GM21367 (cell line): Measurements from ENCODE around the gene CDCA8.

Experiments used
- ATAC-seq: cut with Tn5 transposase; IDR thresholded peaks from one replicate; pipeline ENCODE4 v1.9.1; 2021; ENCODE audit not compliant: unreplicated experiment

The CDCA8 gene

GRCh38 chr1:37692078-37692833 lies at the start of gene CDCA8:
Gene CDCA8 (plus strand): TSS chr1:37692516. CDS start chr1:37692691, 175 bp downstream.
- ATAC-seq, result peak; percentile 59

- ATAC-seq, result no peak
These were observed 45.0 kb upstream of the CDCA8 start for GRCh38 chr1:37647281-37647680.

GRCh38 chr1:37650173-37650572 lies 42.1 kb upstream of the CDCA8 start:
- no peak for ATAC-seq

- no peak for ATAC-seq
These were observed 41.6 kb upstream of the CDCA8 start for GRCh38 chr1:37650721-37651120.

- ATAC-seq, result no peak
These were observed 40.5 kb upstream of the CDCA8 start for GRCh38 chr1:37651803-37652202.

- no peak for ATAC-seq
These were observed 39.3 kb upstream of the CDCA8 start for GRCh38 chr1:37652976-37653375.

- no peak for ATAC-seq
These were observed 38.4 kb upstream of the CDCA8 start for GRCh38 chr1:37653906-37654305.

GRCh38 chr1:37655274-37655673 lies 37.0 kb upstream of the CDCA8 start:
- ATAC-seq, result no peak

GRCh38 chr1:37656026-37656425 lies 36.3 kb upstream of the CDCA8 start:
- no peak for ATAC-seq

- ATAC-seq, result no peak
These were observed 35.4 kb upstream of the CDCA8 start for GRCh38 chr1:37656881-37657280.

GRCh38 chr1:37657620-37658412 lies 34.5 kb upstream of the CDCA8 start:
- ATAC-seq, result no peak

- no peak for ATAC-seq
These were observed 33.8 kb upstream of the CDCA8 start for GRCh38 chr1:37658486-37658885.

GRCh38 chr1:37660664-37661063 lies 31.7 kb upstream of the CDCA8 start:
- no peak for ATAC-seq

- ATAC-seq, result no peak
These were observed 30.9 kb upstream of the CDCA8 start for GRCh38 chr1:37661401-37661800.

GRCh38 chr1:37662031-37662755 lies 30.1 kb upstream of the CDCA8 start:
- no peak for ATAC-seq

GRCh38 chr1:37663426-37664000 lies 28.8 kb upstream of the CDCA8 start:
- ATAC-seq, result no peak

- no peak for ATAC-seq
These were observed 26.0 kb upstream of the CDCA8 start for GRCh38 chr1:37666241-37666867.

GRCh38 chr1:37667023-37667671 lies 25.2 kb upstream of the CDCA8 start:
- no peak for ATAC-seq

GRCh38 chr1:37670133-37670532 lies 22.2 kb upstream of the CDCA8 start:
- ATAC-seq, result no peak

- no peak for ATAC-seq
These were observed 21.1 kb upstream of the CDCA8 start for GRCh38 chr1:37671261-37671660.
